HEK293 (cell line): ENCODE data around the gene BRD3.

ENCODE experiments used
- BCL11B ChIP-seq: fragments of 450-650 bp; formaldehyde crosslinking; IDR thresholded peaks from 2 replicates; pipeline ENCODE4 v1.5.1; 2016; ENCODE audit warnings: low read depth, missing biosample characterization, missing genetic modification characterization
- PRDM10 ChIP-seq: fragments of 450-650 bp; formaldehyde crosslinking; IDR thresholded peaks from 2 replicates; pipeline ENCODE4 v1.5.1; 2016; ENCODE audit warnings: missing biosample characterization, missing genetic modification characterization
- TCF7L2 ChIP-seq: IDR thresholded peaks from 2 replicates; pipeline ENCODE4 v1.6.1; 2011; ENCODE audit warnings: low read depth, mild to moderate bottlenecking, inconsistent platforms, low read length, moderate library complexity, borderline replicate concordance
- YY1 ChIP-seq: fragments of 450-650 bp; formaldehyde crosslinking; IDR thresholded peaks from 2 replicates; pipeline ENCODE4 v1.5.1; 2018; ENCODE audit warnings: missing biosample characterization, missing genetic modification characterization
- ZNF121 ChIP-seq: fragments of 450-650 bp; formaldehyde crosslinking; IDR thresholded peaks from 2 replicates; pipeline ENCODE4 v1.5.1; 2016; ENCODE audit warnings: missing biosample characterization, missing genetic modification characterization
- ZNF184 ChIP-seq: fragments of 450-650 bp; IDR thresholded peaks from 2 replicates; pipeline ENCODE4 v1.5.1; 2018; ENCODE audit warnings: missing biosample characterization, mild to moderate bottlenecking, missing genetic modification characterization
- ZNF623 ChIP-seq: fragments of 450-650 bp; formaldehyde crosslinking; IDR thresholded peaks from 2 replicates; pipeline ENCODE4 v1.5.1; 2016; ENCODE audit warnings: missing biosample characterization, missing genetic modification characterization
- TF ChIP-seq, protein P1 (sequence below): fragments of 450-650 bp; formaldehyde crosslinking; IDR thresholded peaks from 2 replicates; pipeline ENCODE4 v1.5.1; 2016; ENCODE audit warnings: missing biosample characterization, missing genetic modification characterization

- TF ChIP-seq ZNF121 (tag by site-specific recombination): no peak
- TF ChIP-seq, protein P1, sequence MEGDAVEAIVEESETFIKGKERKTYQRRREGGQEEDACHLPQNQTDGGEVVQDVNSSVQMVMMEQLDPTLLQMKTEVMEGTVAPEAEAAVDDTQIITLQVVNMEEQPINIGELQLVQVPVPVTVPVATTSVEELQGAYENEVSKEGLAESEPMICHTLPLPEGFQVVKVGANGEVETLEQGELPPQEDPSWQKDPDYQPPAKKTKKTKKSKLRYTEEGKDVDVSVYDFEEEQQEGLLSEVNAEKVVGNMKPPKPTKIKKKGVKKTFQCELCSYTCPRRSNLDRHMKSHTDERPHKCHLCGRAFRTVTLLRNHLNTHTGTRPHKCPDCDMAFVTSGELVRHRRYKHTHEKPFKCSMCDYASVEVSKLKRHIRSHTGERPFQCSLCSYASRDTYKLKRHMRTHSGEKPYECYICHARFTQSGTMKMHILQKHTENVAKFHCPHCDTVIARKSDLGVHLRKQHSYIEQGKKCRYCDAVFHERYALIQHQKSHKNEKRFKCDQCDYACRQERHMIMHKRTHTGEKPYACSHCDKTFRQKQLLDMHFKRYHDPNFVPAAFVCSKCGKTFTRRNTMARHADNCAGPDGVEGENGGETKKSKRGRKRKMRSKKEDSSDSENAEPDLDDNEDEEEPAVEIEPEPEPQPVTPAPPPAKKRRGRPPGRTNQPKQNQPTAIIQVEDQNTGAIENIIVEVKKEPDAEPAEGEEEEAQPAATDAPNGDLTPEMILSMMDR (tag by site-specific recombination): no peak
- TF ChIP-seq TCF7L2: no peak
- no peak for TF ChIP-seq ZNF623 (tag by site-specific recombination)
- no peak for TF ChIP-seq ZNF184 (tag by site-specific recombination)
- no peak for TF ChIP-seq YY1 (tag by site-specific recombination)
- no peak for TF ChIP-seq PRDM10
- TF ChIP-seq BCL11B (tag by site-specific recombination): no peak
These were observed 17.8 kb downstream of the BRD3 start for GRCh38 chr9:134049772-134050588.
